Measurements from ENCODE around the gene PIP5K1A. TPM values are rescaled to one million over a fixed set of nuclear protein-coding genes. Genes with fewer than 3 reads are reported as not detected.
"Not testable (repeated sequence)": the region's sequence is repeated elsewhere in the genome, so short reads cannot be mapped to it uniquely, and the experiment has no call there.

The PIP5K1A gene
- total RNA-seq, 1 donor from 2014 or later = 12.0 TPM

DNA sequence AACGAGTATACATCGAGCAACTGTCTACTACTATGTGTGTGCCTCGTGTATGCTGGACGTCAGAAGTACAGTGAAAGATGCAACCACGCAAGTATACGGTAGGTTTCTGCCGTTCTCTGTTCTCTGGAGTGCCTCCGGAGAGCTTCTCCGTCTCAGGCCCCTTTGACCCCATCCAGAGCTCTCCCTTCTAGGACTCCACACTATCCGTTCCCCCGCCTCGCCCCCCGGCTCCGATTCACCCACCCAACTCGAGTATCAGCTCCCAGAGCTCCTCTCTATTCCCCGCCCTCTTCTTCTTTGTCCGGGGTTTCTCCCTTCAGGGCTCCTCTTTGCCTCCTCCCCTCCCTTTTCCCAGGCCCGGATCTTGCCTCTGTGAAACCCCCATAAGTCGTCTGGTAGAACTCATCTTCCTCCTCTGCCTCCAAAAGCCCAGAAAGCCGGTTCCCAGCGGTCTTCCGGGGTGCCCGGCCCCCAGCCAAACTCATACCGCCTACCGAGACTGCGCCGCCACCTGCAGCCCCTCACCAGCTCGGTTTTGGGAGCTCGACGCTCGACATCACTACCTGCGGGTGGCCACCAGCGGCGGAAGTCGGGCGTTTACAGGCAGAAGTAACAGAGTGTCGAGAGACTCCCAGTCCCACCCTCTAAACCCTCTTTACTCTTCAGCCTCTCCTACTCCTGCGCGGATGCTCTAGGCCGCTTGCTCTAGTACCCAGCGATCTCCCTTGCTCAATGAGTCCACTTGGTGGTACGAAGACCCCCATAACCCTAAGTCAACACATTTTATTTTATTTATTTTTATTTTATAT, 8.5 kb upstream of the PIP5K1A start, which contains the start of gene VPS72:
TSS of gene VPS72 (minus strand) at position 561 of the 809 bp plus-strand sequence. CDS start at position 485, 76 bp downstream.
- DNase-seq (ENCODE audit: low spot score) (peak; percentile 86), ATAC-seq (peak; percentile 98)

DNA sequence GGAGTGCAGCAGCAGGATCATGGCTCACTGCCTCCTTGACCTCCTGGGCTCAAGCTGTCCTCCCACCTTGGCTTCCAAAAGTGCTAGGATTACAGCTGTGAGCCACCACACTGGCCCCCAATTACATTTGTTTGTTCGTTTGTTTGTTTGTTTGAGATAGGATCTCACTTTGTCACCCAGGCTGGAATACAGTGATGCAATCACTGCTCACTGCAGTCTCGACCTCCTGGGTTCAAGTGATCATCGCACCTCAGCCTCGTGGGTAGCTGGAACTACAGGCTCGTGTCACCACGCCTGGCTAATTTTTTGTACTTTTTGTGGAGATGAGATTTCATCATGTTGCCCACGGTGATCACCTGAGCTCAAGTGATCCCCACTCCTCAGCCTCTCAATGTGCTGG, 6.3 kb upstream of the PIP5K1A start:
- ATAC-seq (no peak), DNase-seq (ENCODE audit: low spot score) (no peak)

DNA sequence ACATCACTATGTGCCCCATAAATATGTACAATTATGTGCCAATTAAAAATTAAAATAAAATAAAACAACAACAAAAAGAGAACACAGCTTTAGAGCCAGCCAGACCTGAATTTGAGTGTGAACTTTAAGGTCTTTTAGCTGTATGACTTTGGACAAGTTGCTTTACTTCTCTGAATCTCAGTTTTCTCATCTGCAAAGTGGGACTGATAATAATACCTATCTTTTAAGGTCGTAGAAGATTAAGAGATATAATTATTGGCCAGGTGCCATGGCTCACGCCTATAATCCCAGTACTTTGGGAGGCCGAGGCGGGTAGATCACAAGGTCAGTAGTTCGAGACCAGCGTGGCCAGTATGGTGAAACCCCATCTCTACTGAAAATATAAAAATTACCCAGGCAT, 5.0 kb upstream of the PIP5K1A start:
- ATAC-seq (no peak), DNase-seq (ENCODE audit: low spot score) (no peak)

DNA sequence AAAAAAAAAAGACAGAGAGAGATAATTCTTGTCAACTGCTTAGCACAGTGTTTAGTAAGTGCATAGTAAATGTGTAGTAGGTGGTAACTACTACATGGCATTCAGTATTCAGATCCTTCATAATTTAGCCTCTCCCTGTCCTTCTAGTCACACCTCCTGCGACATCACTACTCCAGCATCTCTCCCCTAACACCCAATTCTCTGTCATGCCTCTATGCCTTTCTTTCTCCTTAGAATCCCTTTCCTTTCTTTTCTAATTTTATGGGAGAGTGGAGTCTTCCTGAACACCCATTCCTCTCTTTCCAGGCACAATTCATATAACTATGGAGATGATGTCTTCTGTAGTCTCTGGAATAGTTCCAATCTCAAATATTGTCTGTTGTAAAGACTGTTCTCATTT, 4.5 kb upstream of the PIP5K1A start:
- DNase-seq (ENCODE audit: low spot score) (no peak), ATAC-seq (no peak)

DNA sequence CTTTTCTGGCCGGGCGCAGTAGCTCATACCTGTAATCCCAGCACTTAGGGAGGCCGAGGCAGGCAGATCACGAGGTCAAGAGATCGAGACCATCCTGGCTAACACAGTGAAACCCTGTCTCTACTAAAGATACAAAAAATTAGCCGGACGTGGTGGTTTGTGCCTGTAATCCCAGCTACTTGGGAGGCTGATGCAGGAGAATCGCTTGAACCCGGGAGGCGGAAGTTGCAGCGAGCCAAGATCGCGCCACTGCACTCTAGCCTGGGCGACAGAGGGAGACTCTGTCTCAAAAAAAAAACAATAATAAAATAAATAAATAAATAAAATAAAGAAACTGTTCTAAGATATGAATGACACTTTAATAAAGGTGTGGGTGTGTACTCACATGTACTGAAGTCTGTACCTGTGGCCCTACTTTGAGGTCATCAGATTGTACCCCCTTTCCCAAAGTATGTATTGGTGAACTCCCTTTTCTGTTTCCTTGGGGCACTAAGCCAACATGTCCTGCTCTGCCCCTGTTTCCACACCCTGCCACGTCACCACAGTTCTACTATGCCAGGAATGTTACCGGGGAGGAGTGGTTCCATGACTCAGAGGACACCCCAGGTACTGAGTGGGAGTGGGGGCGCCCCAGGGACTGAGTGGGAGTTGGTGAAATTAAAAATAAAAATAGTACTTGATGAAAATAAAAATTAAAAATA, 3.3 kb upstream of the PIP5K1A start:
- DNase-seq (ENCODE audit: low spot score) = peak; percentile 65
- ATAC-seq = not testable (repeated sequence)

DNA sequence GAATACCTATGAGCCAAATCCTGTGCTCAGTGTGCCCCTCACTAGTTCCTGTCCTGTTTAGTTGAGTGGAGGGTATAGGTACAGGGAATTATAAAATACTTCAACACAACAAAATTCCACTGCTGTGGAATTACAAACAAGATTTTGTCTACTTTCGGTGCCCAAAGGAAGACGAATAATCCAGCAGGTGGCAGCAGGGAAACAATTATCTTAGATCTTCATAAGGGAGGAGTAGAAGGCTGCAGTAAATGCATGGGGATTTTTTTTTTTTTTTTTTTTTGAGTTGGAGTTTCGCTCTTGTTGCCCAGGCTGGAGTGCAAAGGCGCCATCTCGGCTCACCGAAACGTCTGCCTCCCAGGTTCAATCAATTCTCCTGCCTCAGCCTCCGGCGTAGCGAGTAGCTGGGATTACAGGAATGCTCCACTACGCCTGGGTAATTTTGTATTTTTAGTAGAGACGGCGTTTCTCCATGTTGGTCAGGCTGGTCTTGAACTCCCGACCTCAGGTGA, 2.0 kb upstream of the PIP5K1A start:
- peak; percentile 65 for DNase-seq (ENCODE audit: low spot score)
- peak; percentile 69 for ATAC-seq

DNA sequence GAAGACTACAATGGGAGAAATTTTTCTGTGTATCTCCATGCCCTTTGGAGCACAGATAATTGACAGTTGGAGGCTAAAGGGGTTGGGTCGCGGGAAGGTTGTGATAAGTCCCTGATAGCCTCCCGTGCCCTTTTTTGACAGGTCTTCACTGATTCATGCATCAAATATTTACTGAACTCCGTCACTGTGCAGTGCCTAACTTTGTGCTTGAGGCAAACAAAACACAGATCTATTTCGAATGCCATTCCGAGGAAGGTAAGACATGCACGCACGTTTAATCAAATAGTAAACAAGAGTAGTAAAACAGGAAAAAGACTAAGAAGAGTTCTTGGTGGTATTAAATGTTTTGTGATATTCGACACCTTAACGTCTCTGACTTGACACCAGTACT, 494 bp upstream of the PIP5K1A start:
- DNase-seq (ENCODE audit: low spot score) (no peak), ATAC-seq (peak; percentile 6)

DNA sequence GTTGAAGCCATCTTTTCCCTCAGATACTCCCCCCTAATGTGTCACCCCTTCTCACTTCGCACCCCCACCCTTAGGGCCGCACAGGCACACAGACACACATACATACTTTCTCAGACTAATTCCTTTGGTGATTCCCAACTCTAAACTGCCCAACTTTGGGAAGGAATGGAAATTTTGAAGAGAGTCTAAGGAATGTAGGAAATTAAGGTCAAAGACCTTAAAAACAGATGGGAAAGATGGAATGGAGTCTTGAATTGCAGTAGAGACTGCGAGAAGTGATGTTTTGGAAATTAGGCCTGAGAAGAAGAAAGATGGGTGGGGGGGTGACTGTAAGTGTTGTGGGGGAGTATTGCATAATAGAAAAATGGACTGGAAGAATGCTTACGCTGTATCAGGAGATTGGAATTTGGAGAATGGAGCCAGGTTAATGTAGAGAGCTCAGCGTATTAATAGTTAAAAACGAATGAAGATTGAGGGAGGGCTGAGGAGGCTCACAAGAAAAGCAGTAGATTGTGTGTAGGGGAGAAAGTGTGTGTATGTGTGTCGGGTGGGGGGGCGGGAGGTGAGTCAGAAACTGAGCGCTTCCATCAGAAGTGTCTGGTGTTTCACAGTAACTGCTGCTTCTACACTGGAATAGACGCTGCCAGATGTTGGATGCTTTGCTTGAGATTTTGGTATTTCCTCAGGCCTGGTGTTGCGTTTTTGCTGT, 1.7 kb downstream of the PIP5K1A start:
- DNase-seq (ENCODE audit: low spot score) = no peak

DNA sequence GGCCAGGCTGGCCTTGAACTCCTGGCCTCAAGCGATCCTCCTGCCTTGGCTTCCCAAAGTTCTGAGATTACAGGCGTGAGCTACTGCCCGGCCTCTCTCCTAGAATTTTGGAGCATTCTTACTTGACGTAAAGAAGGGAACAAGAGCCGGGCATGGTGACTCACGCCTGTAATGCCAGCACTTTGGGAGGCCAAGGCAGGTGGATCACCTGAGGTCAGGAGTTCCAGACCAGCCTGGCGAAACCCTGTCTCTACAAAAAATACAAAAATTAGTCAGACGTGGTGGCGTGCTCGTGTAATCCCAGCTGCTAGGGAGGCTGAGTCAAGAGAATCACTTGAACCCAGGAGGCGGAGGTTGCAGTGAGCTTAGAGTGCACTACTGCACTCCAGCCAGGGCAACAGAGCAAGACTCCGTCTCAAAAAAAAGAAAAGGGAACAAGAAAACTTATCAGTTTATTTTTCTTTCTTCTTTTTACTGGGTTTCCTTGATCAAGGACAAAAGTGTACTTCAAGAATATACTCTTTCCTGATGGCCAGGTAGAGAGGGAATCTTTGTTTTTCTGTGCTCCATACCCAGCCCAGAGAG, 7.1 kb downstream of the PIP5K1A start:
- DNase-seq (ENCODE audit: low spot score); ATAC-seq: not testable (repeated sequence)

More for the DNA sequence above, 1.7 kb downstream of the PIP5K1A start:
- ATAC-seq = no peak

DNA sequence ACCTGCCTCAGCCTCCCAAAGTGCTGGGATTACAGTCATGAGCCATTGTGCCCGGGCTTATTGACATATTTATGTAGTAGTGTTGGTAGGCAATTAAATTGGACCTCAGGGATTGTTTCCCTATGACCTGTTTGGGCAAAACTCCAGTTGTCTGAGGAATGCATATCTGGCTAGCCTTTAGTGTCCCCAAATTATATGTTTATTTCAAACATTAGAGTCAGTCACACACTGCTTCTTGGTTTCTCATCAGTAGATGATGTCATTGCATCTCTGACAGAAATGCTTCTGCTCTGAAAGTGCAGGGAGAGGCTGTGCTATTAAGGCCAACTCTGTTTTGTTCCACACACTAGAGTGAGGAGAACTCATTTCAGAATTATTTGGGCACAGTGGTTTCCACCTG, 12.5 kb downstream of the PIP5K1A start:
- DNase-seq (ENCODE audit: low spot score) (no peak), ATAC-seq (no peak)

DNA sequence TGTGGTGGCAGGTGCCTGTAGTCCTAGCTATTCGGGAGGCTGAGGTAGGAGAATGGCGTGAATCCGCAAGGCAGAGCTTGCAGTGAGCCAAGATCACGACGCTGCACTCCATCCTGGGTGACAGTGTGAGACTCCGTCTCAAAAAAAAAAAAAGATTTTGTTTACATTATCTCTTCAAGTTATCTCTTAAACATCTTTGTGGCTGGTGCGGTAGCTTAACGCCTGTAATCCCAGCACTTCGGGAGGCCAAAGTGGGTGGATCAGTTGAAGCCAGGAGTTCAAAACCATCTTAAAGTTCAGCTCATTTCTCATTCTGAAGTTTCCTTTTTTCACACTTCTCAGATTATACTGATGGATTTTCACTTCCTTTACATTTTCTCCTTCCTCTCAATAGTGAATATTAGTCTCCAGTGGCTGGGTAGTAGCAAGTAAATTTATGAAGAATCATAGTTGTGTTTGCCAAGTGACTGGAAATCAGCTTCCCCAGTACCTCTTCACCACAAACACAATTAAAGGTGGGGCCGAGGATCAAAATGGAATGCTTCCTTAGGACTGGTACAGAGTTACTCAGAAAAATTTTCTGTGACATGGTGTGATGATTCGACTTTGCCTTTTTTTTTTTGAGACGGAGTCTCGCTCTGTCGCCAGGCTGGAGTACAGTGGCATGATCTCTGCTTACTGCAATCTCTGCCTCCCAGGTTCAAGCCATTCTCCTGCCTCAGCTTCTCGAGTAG, 13.8 kb downstream of the PIP5K1A start:
- ATAC-seq (no peak), DNase-seq (ENCODE audit: low spot score) (no peak)

DNA sequence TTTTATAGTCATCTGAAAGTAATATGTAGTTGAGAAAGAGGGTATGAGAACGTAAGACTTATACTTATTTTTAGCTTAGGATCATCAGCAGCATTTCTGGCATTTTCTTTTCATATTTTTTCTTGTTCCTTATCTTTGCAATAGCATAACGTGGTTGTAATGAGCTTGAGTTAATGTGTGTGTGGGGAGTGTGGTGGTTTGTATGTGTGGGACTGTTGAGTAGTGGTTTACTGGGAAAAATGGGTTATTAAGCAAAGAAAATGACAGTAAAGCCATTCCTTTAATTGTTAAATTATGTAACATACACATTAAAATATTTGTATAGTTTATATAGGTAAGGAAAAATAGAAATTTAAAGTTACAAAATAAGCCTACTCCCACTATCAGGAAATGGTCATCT, 15.2 kb downstream of the PIP5K1A start:
- ATAC-seq (no peak), DNase-seq (ENCODE audit: low spot score) (no peak)

DNA sequence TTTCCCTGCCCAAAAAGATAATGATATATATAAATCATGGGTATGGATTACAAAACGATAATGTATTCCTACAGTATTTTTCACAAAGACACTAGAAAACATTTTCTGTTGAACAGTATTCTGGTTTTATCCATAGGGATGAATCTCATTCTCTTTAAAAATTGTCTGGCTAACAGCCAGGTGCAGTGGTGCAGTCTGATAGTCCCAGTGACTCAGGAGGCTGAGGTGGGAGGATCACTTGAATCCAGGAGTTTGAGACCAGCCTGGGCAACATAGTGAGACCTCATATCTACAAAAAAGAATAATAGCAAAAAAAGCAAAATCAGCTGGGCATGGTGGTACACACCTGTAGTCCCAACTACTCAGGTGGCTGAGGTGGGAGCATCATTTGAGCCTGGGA, 23.3 kb downstream of the PIP5K1A start:
- DNase-seq (ENCODE audit: low spot score) = no peak

DNA sequence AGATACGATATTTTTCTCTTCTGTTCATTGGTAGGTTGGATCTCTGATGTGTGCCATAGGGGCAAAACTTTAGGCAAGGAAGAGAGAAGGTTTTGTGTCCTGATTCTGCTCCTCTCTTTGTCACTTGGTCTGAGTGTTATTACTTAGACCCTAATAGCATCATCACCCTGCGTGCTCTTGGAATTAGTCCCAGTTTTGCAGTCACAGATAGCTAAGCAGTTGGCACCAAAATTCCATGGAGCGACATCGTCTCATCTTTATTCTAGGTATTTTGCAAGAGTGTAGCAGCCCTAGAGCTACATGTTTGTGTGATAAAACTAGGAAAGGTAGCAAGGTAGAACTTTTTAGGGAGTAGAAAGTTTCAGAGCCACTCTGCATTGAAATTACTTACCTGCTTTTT, 23.8 kb downstream of the PIP5K1A start:
- no peak for DNase-seq (ENCODE audit: low spot score)
- ATAC-seq = peak; percentile 59

More for the DNA sequence above, 23.3 kb downstream of the PIP5K1A start:
- ATAC-seq = no peak

DNA sequence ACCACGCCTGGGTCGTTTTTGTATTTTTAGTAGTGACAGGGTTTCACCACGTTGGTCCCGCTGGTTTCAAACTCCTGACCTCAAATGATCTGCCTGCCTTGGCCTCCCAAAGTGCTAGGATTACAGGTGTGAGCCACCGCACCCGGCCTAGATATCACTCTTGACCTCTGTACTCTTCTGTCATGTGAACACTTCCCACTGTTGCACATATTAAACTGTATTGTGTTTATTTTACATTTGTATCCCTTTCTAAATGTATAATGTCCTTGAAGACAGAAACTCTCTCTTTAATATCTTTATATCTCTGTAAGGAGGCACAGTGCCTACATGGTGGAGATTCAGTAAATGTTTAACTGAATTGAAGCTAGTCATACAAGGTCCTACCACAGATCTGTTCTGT, 36.9 kb downstream of the PIP5K1A start:
- no peak for DNase-seq (ENCODE audit: low spot score)
- ATAC-seq = no peak

DNA sequence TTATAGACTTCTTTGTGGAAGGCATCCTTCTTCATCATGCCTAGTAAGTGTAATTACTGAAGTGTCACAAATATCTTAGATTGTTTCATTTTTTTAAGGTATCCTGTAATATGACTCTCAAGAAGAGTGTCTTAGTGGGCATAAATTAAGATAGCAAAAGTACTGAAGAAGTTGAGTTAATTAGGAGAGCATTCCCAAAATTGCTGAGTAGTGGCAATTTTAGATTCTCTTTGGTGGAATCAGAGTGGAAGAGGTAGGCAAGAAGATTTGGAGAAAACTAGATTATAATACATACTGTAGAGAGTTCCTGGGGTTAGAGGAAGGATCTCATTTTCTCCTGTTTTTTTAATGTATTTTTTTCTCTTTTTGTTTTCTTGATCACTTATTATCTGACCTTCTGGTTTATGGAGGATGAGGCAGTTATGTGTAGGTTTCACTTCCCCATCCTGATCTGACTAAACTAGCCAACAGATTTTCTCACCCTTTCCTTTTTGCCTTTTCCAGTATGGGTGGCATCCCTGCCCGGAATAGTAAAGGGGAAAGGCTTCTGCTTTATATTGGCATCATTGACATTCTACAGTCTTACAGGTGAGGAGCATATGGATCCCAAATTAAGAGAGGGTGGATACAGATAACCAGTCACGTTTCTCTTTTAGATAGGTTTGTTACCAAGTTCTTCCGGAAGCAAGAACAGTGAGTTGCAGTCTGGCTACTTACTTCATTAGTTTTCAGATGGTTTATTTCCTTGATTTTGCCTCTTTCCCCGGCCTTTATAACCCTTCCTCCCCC, 39.5 kb downstream of the PIP5K1A start:
- no peak for DNase-seq (ENCODE audit: low spot score)
- ATAC-seq = no peak

DNA sequence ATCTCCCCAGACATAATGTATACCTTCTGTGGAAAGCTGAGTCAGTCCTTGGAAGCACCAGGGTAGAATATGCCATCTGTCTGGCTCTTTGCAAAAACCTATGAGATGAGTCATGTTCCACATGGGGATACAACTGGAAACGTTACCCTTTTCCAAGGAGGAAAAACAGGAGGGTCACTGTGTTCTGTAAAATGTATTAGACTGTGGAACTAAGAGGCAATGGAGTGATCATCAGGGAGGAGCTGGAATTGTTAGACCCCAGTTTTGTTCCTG, 40.1 kb downstream of the PIP5K1A start:
- ATAC-seq (no peak), DNase-seq (ENCODE audit: low spot score) (no peak)

DNA sequence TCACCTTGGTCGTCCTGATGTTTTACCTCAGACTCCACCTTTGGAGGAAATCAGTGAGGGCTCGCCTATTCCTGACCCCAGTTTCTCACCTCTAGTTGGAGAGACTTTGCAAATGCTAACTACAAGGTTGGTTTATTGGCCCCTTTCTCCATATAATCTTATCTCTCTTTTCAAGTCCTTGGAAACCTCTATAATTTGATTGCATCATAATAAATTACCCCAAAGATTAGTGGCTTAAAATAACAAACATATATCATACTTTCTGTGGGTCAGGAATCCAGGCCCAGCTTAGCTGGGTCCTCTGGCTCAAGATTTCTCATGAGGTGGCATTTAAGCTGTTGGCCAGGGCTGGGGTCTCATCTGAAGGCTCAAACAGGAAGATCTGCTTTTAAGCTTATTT, 44.1 kb downstream of the PIP5K1A start:
- no peak for ATAC-seq
- no peak for DNase-seq (ENCODE audit: low spot score)

DNA sequence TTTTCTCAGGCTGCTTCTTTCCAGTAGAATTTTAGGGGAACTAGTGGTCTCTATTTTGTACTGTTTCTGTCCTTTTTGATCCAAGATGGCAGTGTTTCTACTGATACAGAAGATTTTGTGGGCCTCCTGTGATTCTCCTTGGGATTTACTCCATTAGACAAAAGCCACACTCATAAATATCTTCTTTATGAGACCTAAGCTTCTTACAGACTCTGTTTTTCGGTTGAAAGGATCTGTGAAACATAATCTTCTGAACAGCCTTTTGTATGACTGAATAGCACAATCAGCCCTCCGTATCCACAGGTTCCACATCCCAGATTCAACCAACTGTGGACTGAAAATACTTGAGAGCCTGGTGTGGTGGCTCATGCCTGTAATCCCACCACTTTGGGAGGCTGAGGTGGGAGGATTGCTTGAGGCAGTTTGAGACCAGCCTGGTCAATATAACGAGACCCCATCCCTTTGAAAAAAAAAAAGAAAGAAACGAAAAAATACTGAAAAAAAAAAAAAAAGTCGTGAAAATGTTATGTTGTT, 45.4 kb downstream of the PIP5K1A start:
- ATAC-seq (no peak), DNase-seq (ENCODE audit: low spot score) (no peak)

DNA sequence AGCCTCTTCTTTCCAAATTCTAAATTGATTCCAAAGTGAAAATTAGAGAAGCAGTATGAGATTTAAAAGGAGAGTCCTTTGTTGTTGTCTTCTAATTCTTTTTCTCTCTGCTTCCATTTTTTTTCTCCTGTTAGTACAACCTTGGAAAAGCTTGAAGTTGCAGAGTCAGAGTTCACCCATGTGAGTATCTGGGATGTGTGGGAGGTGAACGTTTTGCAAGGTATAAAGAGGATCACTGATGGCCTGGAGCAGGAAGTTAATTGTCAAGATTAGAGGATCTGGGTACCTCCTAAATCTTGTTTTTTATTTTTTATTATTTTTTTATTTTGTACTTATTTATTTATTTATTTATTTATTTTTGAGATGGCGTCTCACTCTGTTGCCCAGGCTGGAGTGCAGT, 48.4 kb downstream of the PIP5K1A start:
- ATAC-seq (no peak), DNase-seq (ENCODE audit: low spot score) (no peak)
